HG03439 (cell line): ENCODE results near the gene CEMIP.

Experiments used
- ATAC-seq: cut with Tn5 transposase; IDR thresholded peaks from one replicate; pipeline ENCODE4 v1.9.1; 2021; ENCODE audit warnings: mild to moderate bottlenecking, moderate library complexity; ENCODE audit not compliant: unreplicated experiment

Gene CEMIP

DNA sequence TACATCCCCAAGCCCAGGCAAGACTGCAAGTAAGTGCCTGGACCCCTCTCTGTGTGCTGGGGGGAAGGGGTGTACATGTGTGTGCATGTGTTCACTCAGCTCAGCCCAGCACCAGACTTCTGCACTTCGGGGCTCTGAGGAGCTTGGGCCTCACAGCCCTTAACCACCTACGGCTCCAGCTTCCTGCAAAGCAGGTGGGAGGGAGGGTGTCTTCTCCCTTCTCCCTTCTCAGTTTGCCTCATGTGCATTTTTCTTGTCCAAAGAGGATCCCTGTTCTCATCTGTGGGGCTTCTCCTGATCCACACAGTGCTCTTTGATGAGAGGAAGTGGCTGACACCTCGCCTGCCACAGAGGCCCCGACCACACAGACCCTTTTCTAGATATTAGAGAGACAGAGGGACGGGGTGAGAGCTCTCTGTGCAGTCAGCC lies 141.1 kb downstream of the CEMIP start:
- ATAC-seq: no peak

DNA sequence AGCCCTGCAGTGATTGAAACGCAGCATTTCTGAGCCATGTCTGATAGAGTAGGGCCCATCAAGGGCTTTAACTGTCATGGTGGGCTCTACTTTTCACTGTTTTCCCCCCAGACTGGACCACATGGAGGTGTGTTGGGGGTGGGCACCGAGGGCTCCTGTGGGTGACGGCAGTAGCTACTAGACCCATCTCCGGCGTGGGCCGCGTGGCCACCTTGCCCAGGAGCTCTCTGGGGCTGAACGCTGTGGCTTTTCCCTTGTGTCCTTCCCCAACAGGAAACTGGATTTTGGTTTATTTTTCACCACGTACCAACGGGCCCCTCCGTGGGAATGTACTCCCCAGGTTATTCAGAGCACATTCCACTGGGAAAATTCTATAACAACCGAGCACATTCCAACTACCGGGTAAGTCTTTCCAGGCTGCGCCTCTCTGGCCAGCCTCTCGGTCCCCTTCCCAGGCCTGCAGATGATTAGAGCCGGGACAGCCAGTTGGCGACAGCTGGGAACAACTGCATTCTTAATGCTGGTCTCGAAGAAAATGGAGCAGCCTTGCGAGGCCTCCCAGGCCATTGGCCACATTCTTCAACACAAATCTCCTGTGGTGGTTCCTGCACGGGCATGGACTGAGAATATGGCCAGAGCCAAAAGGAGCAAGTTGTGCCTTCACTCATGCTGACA lies 142.7 kb downstream of the CEMIP start:
- no peak for ATAC-seq

GRCh38 chr15:80923668-80924067 lies 144.5 kb downstream of the CEMIP start:
- ATAC-seq: no peak

GRCh38 chr15:80924278-80924677 lies 145.1 kb downstream of the CEMIP start:
- no peak for ATAC-seq

DNA sequence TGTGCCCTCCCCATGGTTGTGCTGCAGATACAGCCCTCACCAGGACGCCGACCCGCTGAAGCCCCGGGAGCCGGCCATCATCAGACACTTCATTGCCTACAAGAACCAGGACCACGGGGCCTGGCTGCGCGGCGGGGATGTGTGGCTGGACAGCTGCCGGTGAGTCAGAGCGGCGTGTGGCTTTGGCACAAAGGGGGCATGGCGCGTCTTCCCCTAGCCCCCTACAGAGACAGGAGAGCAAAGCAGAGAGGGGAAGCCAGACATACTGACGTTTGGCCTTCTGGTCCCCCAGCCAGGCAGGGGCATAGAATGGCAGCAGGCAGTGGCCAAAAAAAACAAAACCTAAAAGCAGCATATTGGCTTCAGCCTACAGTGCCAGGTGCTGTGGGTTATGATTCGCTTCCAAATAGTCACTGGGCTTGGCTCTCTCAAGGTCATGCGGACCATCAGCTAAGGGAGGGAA lies 146.5 kb downstream of the CEMIP start:
- ATAC-seq: no peak

GRCh38 chr15:80926126-80926525 lies 147.0 kb downstream of the CEMIP start:
- ATAC-seq: no peak

GRCh38 chr15:80929225-80929624 lies 150.1 kb downstream of the CEMIP start:
- ATAC-seq: no peak

DNA sequence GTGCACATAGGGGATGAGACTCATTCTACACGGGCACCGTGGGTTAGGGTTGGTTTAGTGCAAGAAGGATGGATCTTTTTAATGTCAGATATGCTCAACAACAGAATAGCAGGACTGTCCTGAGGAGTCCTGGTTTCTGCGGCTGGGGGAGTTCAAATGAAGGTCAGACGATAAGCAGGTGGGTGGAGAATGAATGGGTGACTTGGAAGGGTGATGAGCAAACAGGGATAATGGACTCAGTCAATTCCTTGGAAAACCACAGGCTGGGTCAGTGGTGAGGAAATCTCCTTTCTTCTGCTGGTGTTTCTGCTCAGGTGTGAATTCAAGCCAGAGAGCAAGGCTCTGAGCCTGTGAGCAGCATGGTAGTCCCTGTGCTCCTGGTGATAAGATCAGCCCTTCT lies 150.5 kb downstream of the CEMIP start:
- no peak for ATAC-seq

DNA sequence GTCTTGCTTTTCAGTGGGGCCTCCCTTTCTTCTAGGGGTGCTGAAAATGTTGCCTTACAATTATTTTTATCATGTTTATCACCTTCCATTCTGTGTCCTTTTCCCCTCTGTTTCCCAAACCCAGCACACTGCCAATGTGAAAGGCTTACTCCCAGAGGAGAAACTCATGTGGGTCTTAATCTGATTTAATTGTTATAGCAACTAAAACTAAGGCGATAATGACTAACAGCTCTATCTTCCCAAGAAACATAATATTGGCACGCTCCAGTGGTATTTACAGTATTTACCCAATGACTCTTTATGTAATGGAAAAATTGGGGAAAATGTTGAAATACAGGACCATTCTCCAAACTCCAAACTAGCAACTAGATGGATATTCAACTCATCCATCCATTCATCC lies 152.0 kb downstream of the CEMIP start:
- ATAC-seq: no peak

- no peak for ATAC-seq
These were observed 152.7 kb downstream of the CEMIP start for GRCh38 chr15:80931721-80932512.

GRCh38 chr15:80932513-80932815 lies 153.3 kb downstream of the CEMIP start:
- ATAC-seq: no peak

GRCh38 chr15:80932989-80933388 lies 153.8 kb downstream of the CEMIP start:
- ATAC-seq: no peak

GRCh38 chr15:80934761-80935221 lies 155.6 kb downstream of the CEMIP start:
- ATAC-seq: no peak

GRCh38 chr15:80936288-80937078 lies 157.3 kb downstream of the CEMIP start:
- ATAC-seq: no peak

DNA sequence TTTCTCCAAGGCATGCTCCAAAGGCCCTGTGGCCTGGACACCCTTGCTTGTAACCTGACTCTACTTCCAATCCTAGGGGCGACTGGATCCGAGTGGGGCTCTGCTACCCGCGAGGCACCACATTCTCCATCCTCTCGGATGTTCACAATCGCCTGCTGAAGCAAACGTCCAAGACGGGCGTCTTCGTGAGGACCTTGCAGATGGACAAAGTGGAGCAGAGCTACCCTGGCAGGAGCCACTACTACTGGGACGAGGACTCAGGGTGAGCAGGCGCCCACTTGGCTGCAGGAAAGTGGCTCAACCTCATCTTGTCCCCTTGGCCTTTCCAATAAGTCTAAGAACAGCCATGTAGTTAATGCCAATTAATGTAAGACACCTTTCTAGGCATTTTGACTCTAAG lies 158.5 kb downstream of the CEMIP start:
- ATAC-seq: no peak

GRCh38 chr15:80939216-80939615 lies 160.0 kb downstream of the CEMIP start:
- ATAC-seq: no peak

DNA sequence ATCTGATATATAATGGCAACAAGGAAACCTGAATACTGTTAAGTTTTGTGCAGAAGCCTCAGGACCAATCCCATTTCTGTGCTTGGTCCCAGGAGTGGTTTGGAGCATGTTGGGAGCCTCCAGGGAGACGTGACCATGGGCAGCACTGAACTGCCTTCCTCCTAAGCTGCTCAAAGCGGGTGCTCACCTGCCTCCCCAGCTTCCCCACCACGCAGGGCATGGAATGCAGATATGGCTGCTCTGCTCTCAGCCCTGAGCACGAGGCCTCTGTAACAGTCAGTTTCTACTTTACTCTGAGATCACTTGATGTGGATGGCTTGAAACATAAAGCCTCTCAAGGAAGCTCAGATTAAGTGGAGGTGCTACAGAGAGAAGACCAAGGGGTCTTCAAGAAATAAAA lies 161.2 kb downstream of the CEMIP start:
- ATAC-seq: no peak

GRCh38 chr15:80940851-80941250 lies 161.7 kb downstream of the CEMIP start:
- ATAC-seq: no peak

GRCh38 chr15:80942266-80942665 lies 163.1 kb downstream of the CEMIP start:
- ATAC-seq: no peak

DNA sequence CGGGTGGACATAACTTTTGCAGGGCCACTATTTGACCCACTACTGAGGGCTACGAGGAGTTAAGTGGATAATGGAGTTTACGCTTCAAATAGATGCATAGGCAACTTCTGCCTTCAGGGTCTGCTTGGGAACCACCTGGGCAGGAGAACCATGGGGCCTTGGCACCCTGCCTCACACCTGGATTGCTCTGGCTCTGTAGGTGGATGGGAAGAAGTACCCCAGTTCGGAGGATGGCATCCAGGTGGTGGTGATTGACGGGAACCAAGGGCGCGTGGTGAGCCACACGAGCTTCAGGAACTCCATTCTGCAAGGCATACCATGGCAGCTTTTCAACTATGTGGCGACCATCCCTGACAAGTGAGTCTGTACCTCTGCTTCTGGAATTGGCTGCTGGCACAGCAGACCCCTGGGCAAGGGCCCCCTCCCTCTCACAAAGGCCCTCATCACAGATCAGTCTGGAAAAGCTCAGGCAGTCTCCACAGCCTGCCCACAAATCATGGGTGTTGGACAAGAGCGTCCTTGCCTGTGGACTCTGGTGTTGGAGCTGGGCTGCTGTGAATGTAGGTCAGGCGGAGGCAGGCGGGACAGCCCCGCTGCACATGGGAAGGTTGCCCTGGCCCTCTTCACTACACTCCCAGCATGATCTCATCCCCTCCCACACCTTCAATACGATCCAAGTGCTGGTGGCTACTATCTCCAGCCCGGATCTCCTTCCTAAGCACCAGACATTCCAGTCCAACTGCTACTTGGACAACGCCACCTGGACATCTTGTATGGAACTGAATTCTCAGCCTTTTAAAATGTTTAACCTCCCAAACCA lies 163.8 kb downstream of the CEMIP start:
- ATAC-seq: no peak

DNA sequence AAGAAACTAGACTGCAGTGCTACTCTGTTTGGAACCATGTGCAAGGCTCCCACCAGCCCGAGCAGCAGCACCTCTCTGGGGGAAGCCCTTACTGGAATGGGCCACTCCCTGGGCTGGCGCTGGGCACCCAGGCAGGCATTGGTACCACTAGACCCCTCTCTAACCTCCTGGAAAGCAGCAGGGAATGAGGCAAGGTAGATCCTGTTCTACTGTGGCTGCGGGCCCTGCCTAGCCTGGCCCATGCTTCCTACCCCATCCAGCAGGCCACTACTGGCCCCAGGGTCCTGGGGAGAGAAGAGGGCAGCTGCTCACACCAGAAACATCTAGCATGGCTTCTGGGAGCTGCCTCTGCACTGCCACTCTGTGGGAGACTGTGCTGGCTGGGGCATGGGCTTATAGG lies 165.6 kb downstream of the CEMIP start:
- no peak for ATAC-seq
